ENCODE measurements around the gene PRKAR2B.

- TF ChIP-seq CTCF (IDR thresholded peaks at IDR 0.05; ENCODE audit: poor library complexity) (peak; percentile 24), EZH2 (IDR thresholded peaks at IDR 0.05; ENCODE audit: borderline replicate concordance) (no peak)
Observed at GRCh38 chr7:107194052-107194451, 149.5 kb downstream of the PRKAR2B start.

Data from hepatocyte (in vitro differentiated cells).